Transverse colon (tissue), 4 donors: ENCODE measurements around the gene NUDCD3. TPM values are rescaled to one million over a fixed set of nuclear protein-coding genes. Genes with fewer than 3 reads are reported as not detected.

Source experiments
- DNase-seq: peaks from one replicate; pipeline ENCODE4 v3.0.0-alpha.2; 2019
- H3K27ac ChIP-seq, 4 donors: fragments of 200-600 bp; sonication (generic); 2 replicates each; pipeline ENCODE4 v1.5.1; 2016 to 2018; ENCODE audit warnings: inconsistent platforms in 4 of 4
- H3K27me3 ChIP-seq: fragments of 200-600 bp; sonication (generic); 2 replicates; pipeline ENCODE4 v1.5.1; 2017; ENCODE audit warnings: inconsistent platforms
- H3K36me3 ChIP-seq, 4 donors: fragments of 200-600 bp; sonication (generic); 2 replicates each; pipeline ENCODE4 v1.5.1; 2017 to 2019; ENCODE audit warnings: inconsistent platforms in 4 of 4
- H3K4me1 ChIP-seq, 4 donors: fragments of 200-600 bp; sonication (generic); 2 replicates each; pipeline ENCODE4 v1.5.1; 2017 to 2020; ENCODE audit warnings: inconsistent platforms in 4 of 4
- H3K4me3 ChIP-seq, 4 donors: fragments of 200-600 bp; sonication (generic); 1 replicate in 1 of 4; 2 replicates in 3 of 4; pipeline versions ENCODE4 v1.5.1 to v1.6.1; 2017 to 2019; ENCODE audit warnings: inconsistent platforms in 4 of 4
- H3K9me3 ChIP-seq, 2 donors: fragments of 200-600 bp; sonication (generic); 2 replicates each; pipeline ENCODE4 v1.5.1; 2017 to 2019; ENCODE audit warnings: inconsistent platforms in 2 of 2
- EP300 ChIP-seq: sonication (generic); formaldehyde crosslinking; IDR thresholded peaks from one replicate; pipeline ENCODE4 v1.6.1; 2017; ENCODE audit warnings: antibody characterized with exemption, low read depth
- POLR2A ChIP-seq: fragments of 450-650 bp; IDR thresholded peaks from one replicate; pipeline ENCODE4 v1.6.1; 2016; ENCODE audit warnings: antibody characterized with exemption, mild to moderate bottlenecking, moderate library complexity
- POLR2AphosphoS5 ChIP-seq, 3 donors: sonication (generic); formaldehyde crosslinking; IDR thresholded peaks; one replicate each; pipeline ENCODE4 v1.6.1; 2016; ENCODE audit warnings: antibody characterized with exemption in 3 of 3
- WGBS, 2 donors: methylation state at CpG; one replicate each; pipeline ENCODE4 v1.1.5; 2018; ENCODE audit warnings: low coverage in 1 of 2; 5-methylcytosine and 5-hydroxymethylcytosine counted together
- in situ Hi-C, 4 donors: fragments of 200-750 bp; cut with MboI; loops; one replicate each; pipeline versions ENCODE4 v1.15.0 to v1.15.1; 2017; ENCODE audit warnings: low sequenced_read_pairs in 3 of 4, low pct_ligation_motif_present in 1 of 4, low pct_unique_long_range_greater_than_20kb in 1 of 4
- intact Hi-C: fragments of 100-400 bp; cut with DNase I; formaldehyde crosslinking; loops from one replicate; pipeline ENCODE4 v1.15.1; 2023; ENCODE audit warnings: low total_unique reads
- small RNA-seq, 4 donors: library from RNA; depleted of rRNA; stranded (forward); fragments of <200 nt; gene quantifications; one replicate each; pipeline ENCODE3, GENCODE V24; 2016
- total RNA-seq, 4 donors: library from RNA; depleted of rRNA; stranded (reverse); fragments of >200 nt; gene quantifications; one replicate each; pipeline ENCODE4 v1.1.0, GENCODE V29; 2016
- TF ChIP-seq, protein P1 (sequence below), 5 experiments: fragments of 200-600 bp in 3 of 5; fragments of 450-650 bp in 2 of 5; sonication (generic) in 3 of 5; IDR thresholded peaks; 1 replicate in 2 of 5; 2 replicates in 3 of 5; pipeline ENCODE4 v1.5.1; 2016 to 2017; ENCODE audit warnings: antibody characterized with exemption in 5 of 5, inconsistent platforms in 3 of 5, mild to moderate bottlenecking in 2 of 5, moderate library complexity in 1 of 5

NUDCD3 gene
- total RNA-seq, 4 donors from 2014 or later: 31.9 to 76.7 (median 38.6) TPM

DNA sequence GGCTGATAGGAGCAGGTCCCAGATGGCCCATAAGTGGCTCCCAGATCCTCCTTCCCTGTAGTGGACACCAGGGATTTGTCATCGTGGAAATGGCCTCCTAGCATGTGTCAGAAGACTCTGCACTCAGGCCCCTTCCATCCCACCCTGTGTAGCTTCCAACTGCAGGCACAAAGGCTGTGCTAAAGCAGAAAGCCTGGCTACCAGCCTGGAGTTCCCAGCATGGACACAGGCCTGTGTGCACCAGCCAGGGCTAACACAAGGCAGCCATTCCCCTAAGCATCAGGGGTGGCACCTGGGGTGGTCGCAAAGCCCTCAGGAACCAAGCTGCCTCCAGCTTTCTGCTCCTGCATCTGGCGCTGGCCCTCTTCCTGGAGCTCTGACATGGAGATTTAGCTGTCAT is 160.6 kb downstream of the NUDCD3 start:
- in situ Hi-C loops: no loop called here
- WGBS, 2 donors: 94% methylated on average over 3 of the region's 3 CpGs; no CpG with 5 or more reads in 1 of the 2 donors
- intact Hi-C loops: no loop called here

More for the DNA sequence above, 160.6 kb downstream of the NUDCD3 start:
- TF ChIP-seq POLR2AphosphoS5 (IDR thresholded peaks at IDR 0.05) (no peak), POLR2A (no peak), EP300 (no peak)
- TF ChIP-seq, protein P1, sequence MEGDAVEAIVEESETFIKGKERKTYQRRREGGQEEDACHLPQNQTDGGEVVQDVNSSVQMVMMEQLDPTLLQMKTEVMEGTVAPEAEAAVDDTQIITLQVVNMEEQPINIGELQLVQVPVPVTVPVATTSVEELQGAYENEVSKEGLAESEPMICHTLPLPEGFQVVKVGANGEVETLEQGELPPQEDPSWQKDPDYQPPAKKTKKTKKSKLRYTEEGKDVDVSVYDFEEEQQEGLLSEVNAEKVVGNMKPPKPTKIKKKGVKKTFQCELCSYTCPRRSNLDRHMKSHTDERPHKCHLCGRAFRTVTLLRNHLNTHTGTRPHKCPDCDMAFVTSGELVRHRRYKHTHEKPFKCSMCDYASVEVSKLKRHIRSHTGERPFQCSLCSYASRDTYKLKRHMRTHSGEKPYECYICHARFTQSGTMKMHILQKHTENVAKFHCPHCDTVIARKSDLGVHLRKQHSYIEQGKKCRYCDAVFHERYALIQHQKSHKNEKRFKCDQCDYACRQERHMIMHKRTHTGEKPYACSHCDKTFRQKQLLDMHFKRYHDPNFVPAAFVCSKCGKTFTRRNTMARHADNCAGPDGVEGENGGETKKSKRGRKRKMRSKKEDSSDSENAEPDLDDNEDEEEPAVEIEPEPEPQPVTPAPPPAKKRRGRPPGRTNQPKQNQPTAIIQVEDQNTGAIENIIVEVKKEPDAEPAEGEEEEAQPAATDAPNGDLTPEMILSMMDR (IDR thresholded peaks at IDR 0.05): no peak
- DNase-seq: no peak
- no peaks in the 10 kb centered on the region for H3K36me3 ChIP-seq
- no peak overlapping the region for H3K27ac ChIP-seq
- no peak overlapping the region for H3K4me3 ChIP-seq
- no peaks in the 10 kb centered on the region for H3K9me3 ChIP-seq
- no peaks in the 10 kb centered on the region for H3K4me1 ChIP-seq
- H3K27me3 ChIP-seq: peaks cover 21% of the 10 kb centered on the region

Small RNA genes within 50 kb of the gene (small RNA-seq; reads per million reads assigned to genes)
- 0 reads per million in 4 donors for gene RNU6-1097P

Other genes with a start within 250 kb of the NUDCD3 start
- gene CAMK2B, start 165.1 kb downstream of the NUDCD3 start, total RNA-seq: 1 to 10 TPM in 1 of 4 donors, under 1 TPM in 2, not detected in 1; 0.16 to 2.8 (median 0.27) TPM
- gene NPC1L1, start 50.7 kb upstream of the NUDCD3 start, total RNA-seq: under 1 TPM in 1 of 4 donors, not detected in 3; 0.48 TPM
- 100 to 1,000 TPM in 1 of 4 donors, 10 to 100 TPM in 3; 41.1 to 202 (median 42.3) TPM for gene DDX56, start 83.2 kb upstream of the NUDCD3 start, total RNA-seq
- 100 to 1,000 TPM; 226 to 303 (median 254) TPM for gene TMED4, start 91.6 kb upstream of the NUDCD3 start, total RNA-seq
- gene OGDH, start 116.0 kb upstream of the NUDCD3 start, total RNA-seq: 100 to 1,000 TPM in 3 of 4 donors, 10 to 100 TPM in 1; 74.0 to 160 (median 143) TPM